Astrocyte of the cerebellum (primary cell): ENCODE results near the gene ZBTB46.

Source experiments
- DNase-seq: peaks from one replicate; pipeline ENCODE4 v3.0.0-alpha.2; 2011; ENCODE audit warnings: low read depth
- H3K4me3 ChIP-seq: 2 replicates; pipeline ENCODE4 v1.5.1; 2011; ENCODE audit warnings: mild to moderate bottlenecking, low read depth, low read length, moderate library complexity
- in situ Hi-C: cut with HindIII; loops from 2 replicates; pipeline ENCODE4 v1.10.0; 2017; ENCODE audit warnings: low sequenced_read_pairs
- TF ChIP-seq, protein P1 (sequence below): IDR thresholded peaks from 2 replicates; pipeline ENCODE4 v1.5.1; 2012; ENCODE audit warnings: low read length, low read depth, moderate library complexity, mild to moderate bottlenecking; ENCODE audit errors: missing control alignments

ZBTB46 gene

DNA sequence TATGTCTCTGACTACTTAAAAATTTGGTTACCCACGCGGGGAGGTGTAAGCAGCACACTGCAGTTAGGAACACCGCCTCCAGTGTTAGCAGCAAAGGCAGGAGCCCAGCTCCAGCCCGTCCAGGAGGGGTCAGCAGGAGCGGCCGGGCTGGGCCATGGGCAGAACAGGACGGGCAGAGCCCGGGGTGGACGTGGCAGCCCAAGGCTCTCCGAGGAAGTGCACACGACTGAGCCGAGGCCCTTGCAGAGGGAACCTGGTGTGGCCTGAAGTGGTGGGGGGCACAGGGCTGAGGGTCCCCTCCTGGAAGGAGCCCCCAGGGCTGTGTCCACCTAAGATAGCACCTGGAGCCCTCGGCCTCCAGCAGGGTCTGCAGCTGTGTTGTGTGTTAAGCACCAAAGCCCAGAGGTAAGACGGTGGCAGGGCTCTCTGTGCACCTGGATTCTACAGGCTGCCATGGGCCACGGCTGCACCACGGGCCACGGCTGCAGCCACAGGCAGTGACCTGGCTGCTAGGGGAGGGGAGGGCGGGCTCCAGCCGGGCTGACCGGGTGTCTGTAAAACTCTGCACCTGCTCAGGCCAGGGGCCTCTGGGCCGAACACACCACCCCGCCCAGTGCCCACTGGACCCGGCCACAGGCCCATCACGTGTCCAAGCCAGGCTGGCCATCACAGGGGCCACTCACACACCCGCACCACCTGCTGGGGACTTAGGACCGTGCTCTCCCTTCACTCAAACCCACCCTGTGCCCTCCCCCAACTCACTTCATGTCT, 84.9 kb downstream of the ZBTB46 start:
- DNase-seq: no peak
- TF ChIP-seq, protein P1, sequence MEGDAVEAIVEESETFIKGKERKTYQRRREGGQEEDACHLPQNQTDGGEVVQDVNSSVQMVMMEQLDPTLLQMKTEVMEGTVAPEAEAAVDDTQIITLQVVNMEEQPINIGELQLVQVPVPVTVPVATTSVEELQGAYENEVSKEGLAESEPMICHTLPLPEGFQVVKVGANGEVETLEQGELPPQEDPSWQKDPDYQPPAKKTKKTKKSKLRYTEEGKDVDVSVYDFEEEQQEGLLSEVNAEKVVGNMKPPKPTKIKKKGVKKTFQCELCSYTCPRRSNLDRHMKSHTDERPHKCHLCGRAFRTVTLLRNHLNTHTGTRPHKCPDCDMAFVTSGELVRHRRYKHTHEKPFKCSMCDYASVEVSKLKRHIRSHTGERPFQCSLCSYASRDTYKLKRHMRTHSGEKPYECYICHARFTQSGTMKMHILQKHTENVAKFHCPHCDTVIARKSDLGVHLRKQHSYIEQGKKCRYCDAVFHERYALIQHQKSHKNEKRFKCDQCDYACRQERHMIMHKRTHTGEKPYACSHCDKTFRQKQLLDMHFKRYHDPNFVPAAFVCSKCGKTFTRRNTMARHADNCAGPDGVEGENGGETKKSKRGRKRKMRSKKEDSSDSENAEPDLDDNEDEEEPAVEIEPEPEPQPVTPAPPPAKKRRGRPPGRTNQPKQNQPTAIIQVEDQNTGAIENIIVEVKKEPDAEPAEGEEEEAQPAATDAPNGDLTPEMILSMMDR: no peak
- no peak overlapping the region for H3K4me3 ChIP-seq
- in situ Hi-C loops: no loop called here

DNA sequence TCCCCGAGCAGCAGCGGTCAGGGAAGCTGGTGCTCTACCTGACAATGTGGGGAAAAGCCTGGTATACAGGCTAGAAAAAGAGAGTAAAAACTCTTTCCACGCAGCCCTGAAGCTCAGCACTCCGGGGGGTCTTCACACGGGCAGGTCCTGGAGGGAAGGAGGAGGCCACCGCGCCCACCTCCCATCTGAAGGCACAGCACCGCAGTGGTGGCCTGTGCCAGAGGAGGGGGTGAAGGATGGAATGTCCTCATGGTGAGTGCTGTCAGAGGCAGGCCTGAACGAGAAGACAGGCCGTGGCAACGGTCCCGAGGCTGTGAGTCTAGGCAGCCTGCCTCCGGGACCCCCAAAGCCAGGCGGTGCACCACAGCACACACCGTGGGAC, 85.6 kb downstream of the ZBTB46 start:
- in situ Hi-C loops: no loop called here
- no peak for DNase-seq
- no peak overlapping the region for H3K4me3 ChIP-seq
- TF ChIP-seq, protein P1: no peak

DNA sequence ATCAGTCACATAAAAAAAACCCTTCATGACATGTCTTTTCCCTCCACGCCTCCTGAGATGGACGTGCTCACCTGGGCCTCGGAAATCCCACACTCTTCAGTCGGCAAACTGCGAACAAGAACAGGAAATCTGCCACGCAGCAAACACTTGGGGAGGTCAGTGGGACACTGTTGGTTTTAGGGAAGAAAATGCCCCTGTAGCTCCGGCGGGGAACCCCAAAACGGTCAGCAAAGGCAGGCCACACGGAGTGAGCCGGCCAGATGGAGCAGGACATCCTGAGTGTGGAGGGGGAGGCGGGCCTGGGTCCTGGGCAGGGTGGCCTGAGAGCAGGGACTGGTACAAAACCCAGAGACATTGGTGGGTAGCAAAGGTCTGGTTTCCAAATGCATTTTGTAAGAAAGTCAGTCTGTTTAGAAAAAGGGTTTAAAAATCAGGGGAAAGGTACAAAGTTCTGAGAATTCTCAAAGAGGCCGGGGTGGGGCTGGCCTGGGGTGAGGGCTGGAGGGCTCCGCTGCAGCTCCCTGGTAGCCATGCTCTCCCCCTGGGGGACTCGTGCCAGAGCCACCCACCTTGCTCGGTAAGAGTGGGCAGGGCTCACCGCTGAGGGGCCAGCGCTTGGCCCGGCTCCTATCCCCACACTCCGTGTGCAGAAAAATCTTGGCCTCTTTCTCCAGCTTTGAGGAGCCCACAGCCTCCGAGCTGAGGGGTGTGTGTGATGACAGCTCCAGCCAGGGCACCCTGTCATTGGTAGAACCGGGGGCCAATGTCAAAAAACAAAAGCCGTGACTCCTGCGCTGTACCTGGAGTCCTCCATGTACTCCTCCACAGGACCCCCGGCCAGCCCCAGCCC, 86.3 kb downstream of the ZBTB46 start:
- in situ Hi-C loops: no loop called here
- no peak overlapping the region for H3K4me3 ChIP-seq
- TF ChIP-seq, protein P1: no peak
- no peak for DNase-seq

DNA sequence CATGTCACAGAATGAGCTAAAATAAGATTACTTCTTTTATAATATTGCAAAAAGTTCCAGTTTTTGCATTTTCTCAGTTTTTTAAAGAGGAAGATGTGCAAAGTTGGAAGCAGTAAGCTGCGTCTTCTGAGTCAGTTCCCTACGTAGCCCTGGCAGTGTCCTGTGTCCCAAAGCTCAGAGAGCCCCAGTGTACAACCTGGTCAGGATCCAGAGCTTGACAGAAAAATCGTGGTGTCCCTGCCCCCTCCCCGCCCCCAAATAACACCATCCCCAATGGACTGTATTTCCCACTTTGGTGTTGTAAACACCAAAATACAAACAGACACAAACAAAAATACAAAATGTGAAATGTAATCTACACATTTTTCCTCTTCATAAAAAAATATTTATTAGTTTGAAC, 86.9 kb downstream of the ZBTB46 start:
- TF ChIP-seq, protein P1: no peak
- DNase-seq: no peak
- in situ Hi-C loops: no loop called here
- no peak overlapping the region for H3K4me3 ChIP-seq

DNA sequence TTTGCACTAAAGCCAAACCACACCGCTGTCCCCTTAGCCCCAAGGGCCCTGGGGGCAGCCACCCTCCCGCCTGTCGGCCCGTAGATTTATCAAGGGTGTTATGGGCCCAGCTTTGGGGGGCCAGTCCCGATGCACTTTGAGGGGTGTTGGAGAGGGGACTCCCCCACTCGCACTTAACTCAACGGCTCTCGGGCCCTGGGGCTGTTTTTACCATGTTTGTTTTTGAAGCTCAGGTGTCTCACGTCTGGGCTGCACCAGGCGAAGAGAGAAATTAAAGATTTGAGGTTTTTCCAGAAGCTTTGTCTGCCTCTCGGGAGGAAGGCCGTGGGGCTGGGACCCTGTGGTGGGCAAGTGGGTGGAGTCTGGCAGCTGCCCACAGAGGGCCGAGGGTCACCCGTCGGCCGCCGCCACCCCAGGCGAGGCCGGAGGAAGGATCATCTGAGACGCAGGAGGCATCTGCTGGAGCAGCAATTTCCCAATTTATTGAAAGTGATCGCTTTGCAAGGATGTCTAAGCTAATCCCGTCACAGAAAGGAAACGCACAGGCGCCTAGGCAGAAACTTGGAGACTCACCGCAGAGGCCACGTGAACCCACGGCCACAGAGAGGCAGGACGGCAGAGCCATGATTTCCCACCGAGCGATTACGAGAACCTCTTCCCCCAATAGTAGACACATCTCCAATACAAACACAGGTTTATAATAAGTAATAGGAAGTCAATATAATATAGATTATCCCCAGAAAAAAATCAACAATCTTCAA, 87.7 kb downstream of the ZBTB46 start:
- in situ Hi-C loops: no loop called here
- DNase-seq: no peak
- H3K4me3 ChIP-seq: no peak overlapping the region
- TF ChIP-seq, protein P1: no peak

DNA sequence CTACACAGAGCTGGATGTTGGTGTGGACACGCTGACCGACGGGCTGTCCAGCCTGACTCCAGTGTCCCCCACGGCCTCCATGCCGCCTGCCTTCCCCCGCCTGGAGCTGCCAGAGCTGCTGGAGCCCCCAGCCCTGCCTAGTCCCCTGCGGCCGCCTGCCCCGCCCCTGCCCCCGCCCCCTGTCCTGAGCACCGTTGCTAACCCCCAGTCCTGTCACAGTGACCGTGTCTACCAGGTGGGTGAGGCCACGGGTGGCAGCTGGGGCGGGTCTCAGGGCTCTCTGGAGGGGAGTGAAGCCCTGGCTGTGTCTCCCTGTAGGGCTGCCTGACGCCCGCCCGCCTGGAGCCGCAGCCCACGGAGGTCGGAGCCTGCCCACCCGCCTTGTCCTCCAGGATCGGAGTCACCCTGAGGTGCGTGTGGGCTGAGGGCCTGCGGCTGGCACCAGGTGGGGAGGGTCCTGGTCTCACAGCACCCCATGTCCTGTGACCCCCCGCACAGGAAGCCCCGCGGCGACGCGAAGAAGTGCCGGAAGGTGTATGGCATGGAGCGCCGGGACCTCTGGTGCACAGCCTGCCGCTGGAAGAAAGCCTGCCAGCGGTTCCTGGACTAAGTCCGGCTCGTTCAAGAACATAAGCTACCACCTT, 88.6 kb downstream of the ZBTB46 start:
- in situ Hi-C loops: no loop called here
- TF ChIP-seq, protein P1: no peak

More for the DNA sequence above, 88.6 kb downstream of the ZBTB46 start:
- H3K4me3 ChIP-seq: no peak overlapping the region
- DNase-seq: no peak
